HepG2 (cell line): Measurements from ENCODE around the gene CEACAM4. TPM values are rescaled to one million over a fixed set of nuclear protein-coding genes. Genes with fewer than 3 reads are reported as not detected.

Experiments
- ATAC-seq: fragments of 200-7000 bp; cut with Tn5 transposase; 3 replicates; pipeline ENCODE4 v1.9.1; 2020; ENCODE audit warnings: mild to moderate bottlenecking, moderate library complexity
- BruUV-seq: library from RNA; stranded (reverse); fragments of 400-500 nt; replicated peaks from 2 replicates; lab custom pipeline; 2021; lab: Mats Ljungman, UMichigan
- CTCF ChIA-PET: fragments of 300-600 bp; formaldehyde crosslinking; extraction: SDS; loops from one replicate; lab custom pipeline; 2021; ENCODE audit warnings: low total read pairs, inconsistent platforms, low intra/inter-chr PET ratio; lab: Yijun Ruan, JAX
- POLR2A ChIA-PET: fragments of 350-600 bp; sonication (Branson Sonifier 250); formaldehyde crosslinking; loops from one replicate; lab custom pipeline; 2020; ENCODE audit warnings: antibody characterized with exemption, inconsistent platforms; lab: Yijun Ruan, JAX
- DNase-seq: peaks from one replicate; pipeline ENCODE4 v3.0.0-alpha.2; 2015; ENCODE audit warnings: low spot score
- FAIRE-seq: peaks from 3 replicates; lab custom pipeline; 2011; peaks lifted over from hg19 to GRCh38; lab: Jason Lieb, UNC
- H2AFZ ChIP-seq: one replicate; pipeline ENCODE4 v1.6.1; 2011; ENCODE audit warnings: low read length, inconsistent platforms
- H3K27ac ChIP-seq: fragments of 300-600 bp; 3 replicates; pipeline ENCODE4 v1.8.0; 2011; ENCODE audit warnings: mixed run types, mild to moderate bottlenecking, mixed read lengths, low read length, inconsistent platforms; ENCODE audit not compliant: insufficient read depth; ENCODE audit errors: extremely low read length
- H3K27me3 ChIP-seq, 2 experiments: fragments of 200-600 bp in 1 of 2; 2 replicates in 1 of 2; 3 replicates in 1 of 2; pipeline versions ENCODE4 v1.6.0 to v1.8.0; 2011; ENCODE audit warnings: low read length in 2 of 2, mild to moderate bottlenecking in 2 of 2, moderate library complexity in 2 of 2, inconsistent platforms in 1 of 2; ENCODE audit not compliant: insufficient read depth in 2 of 2, control insufficient read depth in 1 of 2
- H3K36me3 ChIP-seq, 2 experiments: fragments of 200-600 bp in 1 of 2; replicated peaks in 1 of 2; 2 replicates in 1 of 2; 3 replicates in 1 of 2; pipeline versions ENCODE4 v1.5.1 to v1.8.0; 2011; ENCODE audit warnings: low read length in 2 of 2, inconsistent platforms in 1 of 2; ENCODE audit not compliant: insufficient read depth in 2 of 2, control insufficient read depth in 1 of 2
- H3K4me1 ChIP-seq: 2 replicates; pipeline ENCODE4 v1.5.1; 2012; ENCODE audit warnings: low read length, inconsistent platforms; ENCODE audit not compliant: insufficient read depth
- H3K4me2 ChIP-seq: 2 replicates; pipeline ENCODE4 v1.6.0; 2011; ENCODE audit warnings: low read depth, low read length, inconsistent platforms
- H3K4me3 ChIP-seq, 3 experiments: fragments of 200-600 bp in 1 of 3; sonication (generic), shearing (Covaris generic) in 1 of 3; replicated peaks in 1 of 3; 2 replicates each; pipeline ENCODE4 v1.5.1; 2011 to 2016; ENCODE audit warnings: low read length in 3 of 3, inconsistent platforms in 2 of 3, low read depth in 2 of 3, mild to moderate bottlenecking in 2 of 3, control low read depth in 1 of 3, mixed read lengths in 1 of 3; ENCODE audit not compliant: insufficient read depth in 1 of 3
- H3K79me2 ChIP-seq: one replicate; pipeline ENCODE4 v1.6.1; 2011; ENCODE audit warnings: low read length, inconsistent platforms; ENCODE audit not compliant: insufficient read depth
- H3K9ac ChIP-seq: 2 replicates; pipeline ENCODE4 v1.6.0; 2011; ENCODE audit warnings: mild to moderate bottlenecking, low read depth, low read length, inconsistent platforms; ENCODE audit not compliant: insufficient read depth
- H3K9me3 ChIP-seq: 2 replicates; pipeline ENCODE4 v1.5.1; 2012; ENCODE audit warnings: mild to moderate bottlenecking, low read length
- H4K20me1 ChIP-seq: 2 replicates; pipeline ENCODE4 v1.6.0; 2011; ENCODE audit warnings: inconsistent platforms, mild to moderate bottlenecking, low read length, moderate library complexity; ENCODE audit not compliant: insufficient read depth
- ARID2 ChIP-seq: sonication (generic); formaldehyde crosslinking; IDR thresholded peaks from 2 replicates; pipeline ENCODE4 v1.8.1; 2022; ENCODE audit warnings: mild to moderate bottlenecking, missing genetic modification reagents, borderline replicate concordance
- CC2D1A ChIP-seq: sonication (generic); formaldehyde crosslinking; IDR thresholded peaks from 2 replicates; pipeline ENCODE4 v1.8.1; 2023; ENCODE audit warnings: mild to moderate bottlenecking, missing genetic modification reagents
- ETV6 ChIP-seq: sonication (generic); formaldehyde crosslinking; conservative IDR thresholded peaks from 2 replicates; pipeline ENCODE4 v1.4.0; 2020; ENCODE audit warnings: missing genetic modification reagents
- HDAC2 ChIP-seq: sonication (generic); formaldehyde crosslinking; IDR thresholded peaks from 2 replicates; pipeline ENCODE4 v1.4.0; 2020; ENCODE audit warnings: missing genetic modification reagents
- KDM2A ChIP-seq: sonication (generic); formaldehyde crosslinking; IDR thresholded peaks from 2 replicates; pipeline ENCODE4 v1.4.0; 2020; ENCODE audit warnings: low read depth, missing genetic modification reagents, borderline replicate concordance
- KLF13 ChIP-seq: sonication (generic); formaldehyde crosslinking; IDR thresholded peaks from 2 replicates; pipeline ENCODE4 v1.4.0; 2020; ENCODE audit warnings: mild to moderate bottlenecking, missing genetic modification reagents
- KLF6 ChIP-seq: IDR thresholded peaks from 2 replicates; pipeline ENCODE4 v1.8.0; 2016; ENCODE audit warnings: missing biosample characterization, missing genetic modification reagents
- LBX2 ChIP-seq: sonication (generic); formaldehyde crosslinking; IDR thresholded peaks from 2 replicates; pipeline ENCODE4 v1.5.0; 2020; ENCODE audit warnings: missing genetic modification reagents, mild to moderate bottlenecking, borderline replicate concordance
- POLR2AphosphoS5 ChIP-seq: IDR thresholded peaks from 2 replicates; pipeline ENCODE4 v1.6.1; 2012; ENCODE audit warnings: low read depth, low read length
- PRPF4 ChIP-seq: fragments of 200-400 bp; formaldehyde crosslinking; IDR thresholded peaks from 2 replicates; pipeline ENCODE4 v1.6.1; 2016; ENCODE audit warnings: low read length, low read depth; ENCODE audit not compliant: poor library complexity, severe bottlenecking
- ZFP41 ChIP-seq: sonication (generic); formaldehyde crosslinking; IDR thresholded peaks from 2 replicates; pipeline ENCODE4 v1.4.0; 2020; ENCODE audit warnings: mild to moderate bottlenecking, missing genetic modification reagents, borderline replicate concordance
- ZNF740 ChIP-seq: sonication (generic); formaldehyde crosslinking; IDR thresholded peaks from 2 replicates; pipeline ENCODE4 v1.4.0; 2020; ENCODE audit warnings: missing genetic modification reagents
- ZNF800 ChIP-seq: sonication (generic); formaldehyde crosslinking; IDR thresholded peaks from 2 replicates; pipeline ENCODE4 v1.4.0; 2020; ENCODE audit warnings: missing genetic modification reagents
- WGBS: methylation state at CpG from one replicate; pipeline ENCODE4 v1.1.6; 2017; ENCODE audit warnings: low lambda C conversion rate; 5-methylcytosine and 5-hydroxymethylcytosine counted together
- in situ Hi-C: cut with HindIII; loops from 2 replicates; pipeline ENCODE4 v1.10.0; 2017; ENCODE audit warnings: low pct_unique_long_range_greater_than_20kb; ENCODE audit not compliant: extremely low pct_ligation_motif_present
- intact Hi-C: fragments of 100-400 bp; cut with micrococcal nuclease; formaldehyde crosslinking; loops from one replicate; pipeline ENCODE4 v1.10.0; 2022; ENCODE audit not compliant: unreplicated experiment
- polyA plus RNA-seq, 8 experiments: library from polyadenylated mRNA; depleted of rRNA in 3 of 8; stranded (reverse) in 7 of 8; unstranded in 1 of 8; fragments of >200 nt; fragmentation: Illumina TruSeq in 4 of 8; extraction: Trizol in 4 of 8; gene quantifications; 2 replicates each; pipeline versions ENCODE4 v1.2.1 to v1.2.3, GENCODE V29; 2011 to 2016; ENCODE audit warnings: low read depth in 4 of 8, missing spikeins in 1 of 8, mixed read lengths in 1 of 8; ENCODE audit not compliant: insufficient read depth in 1 of 8
- total RNA-seq, 5 experiments: library from RNA; depleted of rRNA; stranded (reverse); fragments of >200 nt; fragmentation: Illumina TruSeq; extraction: Trizol; gene quantifications; 2 replicates each; pipeline ENCODE4 v1.2.3, GENCODE V29; 2016; ENCODE audit warnings: low read depth in 1 of 5
- TF ChIP-seq, protein P1 (sequence below): sonication (generic); formaldehyde crosslinking; IDR thresholded peaks from 2 replicates; pipeline ENCODE4 v1.8.1; 2023; ENCODE audit warnings: mild to moderate bottlenecking, missing genetic modification reagents
- TF ChIP-seq, protein P2 (sequence below): sonication (generic); formaldehyde crosslinking; IDR thresholded peaks from 2 replicates; pipeline ENCODE4 v1.9.0; 2022; ENCODE audit warnings: low read depth, missing genetic modification reagents

The CEACAM4 gene
- total and polyA plus RNA-seq, 2 of the 13 experiments (the other 11 are each of a cell fraction or from before 2014, with no cell fraction given), result not detected

- Histone ChIP-seq H3K27ac (no peak overlapping the region), H3K79me2 (no peaks in the 10 kb centered on the region), H3K36me3 (no peaks in the 10 kb centered on the region), H3K27me3 (peaks cover 0 to 7% of the 10 kb centered on the region in 2 experiments; a peak in 1 of 5 replicates), H3K4me1 (no peaks in the 10 kb centered on the region), H3K4me2 (no peak overlapping the region), H4K20me1 (no peaks in the 10 kb centered on the region), H3K9me3 (no peaks in the 10 kb centered on the region), H3K4me3 (no peak overlapping the region), H3K9ac (no peak overlapping the region), H2AFZ (no peak overlapping the region)
- in situ Hi-C loops, result no loop called here
- 6% methylated on average over 2 of the region's 7 CpGs for WGBS
- FAIRE-seq (no peak), DNase-seq (no peak), ATAC-seq (no peak)
- intact Hi-C loops, result no loop called here
- CTCF ChIA-PET, result no interaction called here
- POLR2A ChIA-PET, result no interaction called here
- no TSS peak for BruUV-seq
- TF ChIP-seq, protein P1, sequence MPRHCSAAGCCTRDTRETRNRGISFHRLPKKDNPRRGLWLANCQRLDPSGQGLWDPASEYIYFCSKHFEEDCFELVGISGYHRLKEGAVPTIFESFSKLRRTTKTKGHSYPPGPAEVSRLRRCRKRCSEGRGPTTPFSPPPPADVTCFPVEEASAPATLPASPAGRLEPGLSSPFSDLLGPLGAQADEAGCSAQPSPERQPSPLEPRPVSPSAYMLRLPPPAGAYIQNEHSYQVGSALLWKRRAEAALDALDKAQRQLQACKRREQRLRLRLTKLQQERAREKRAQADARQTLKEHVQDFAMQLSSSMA (CRISPR knock-in tag), result no peak
- TF ChIP-seq ETV6 (CRISPR knock-in tag) (no peak), ZNF740 (CRISPR knock-in tag) (no peak), KLF6 (CRISPR knock-in tag) (no peak), KLF13 (CRISPR knock-in tag) (no peak), LBX2 (CRISPR knock-in tag) (no peak), KDM2A (CRISPR knock-in tag) (no peak), HDAC2 (no peak), ZNF800 (CRISPR knock-in tag) (no peak), ARID2 (no peak), PRPF4 (no peak), POLR2AphosphoS5 (no peak), ZFP41 (no peak), CC2D1A (CRISPR knock-in tag) (no peak)
- TF ChIP-seq, protein P2, sequence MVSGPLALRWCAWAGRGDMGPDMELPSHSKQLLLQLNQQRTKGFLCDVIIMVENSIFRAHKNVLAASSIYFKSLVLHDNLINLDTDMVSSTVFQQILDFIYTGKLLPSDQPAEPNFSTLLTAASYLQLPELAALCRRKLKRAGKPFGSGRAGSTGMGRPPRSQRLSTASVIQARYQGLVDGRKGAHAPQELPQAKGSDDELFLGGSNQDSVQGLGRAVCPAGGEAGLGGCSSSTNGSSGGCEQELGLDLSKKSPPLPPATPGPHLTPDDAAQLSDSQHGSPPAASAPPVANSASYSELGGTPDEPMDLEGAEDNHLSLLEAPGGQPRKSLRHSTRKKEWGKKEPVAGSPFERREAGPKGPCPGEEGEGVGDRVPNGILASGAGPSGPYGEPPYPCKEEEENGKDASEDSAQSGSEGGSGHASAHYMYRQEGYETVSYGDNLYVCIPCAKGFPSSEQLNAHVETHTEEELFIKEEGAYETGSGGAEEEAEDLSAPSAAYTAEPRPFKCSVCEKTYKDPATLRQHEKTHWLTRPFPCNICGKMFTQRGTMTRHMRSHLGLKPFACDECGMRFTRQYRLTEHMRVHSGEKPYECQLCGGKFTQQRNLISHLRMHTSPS (CRISPR knock-in tag), result no peak
Observed at GRCh38 chr19:41621654-41622053, 5.2 kb downstream of the CEACAM4 start.
